Muscle of back (tissue), 11 donors: Measurements from ENCODE around the gene PSORS1C2. TPM values are rescaled to one million over a fixed set of nuclear protein-coding genes. Genes with fewer than 3 reads are reported as not detected.

Experiments
- DNase-seq, 3 donors: peaks; one replicate each; pipeline versions ENCODE4 v3.0.0 to v3.0.0-alpha.2; 2013
- polyA plus RNA-seq, 10 donors: library from polyadenylated mRNA; unstranded; fragments of 120-200 nt; gene quantifications; one replicate each; pipeline ENCODE4 v1.2.1, GENCODE V29; 2013; ENCODE audit not compliant: insufficient read length in 10 of 10

PSORS1C2 gene
- polyA plus RNA-seq, 10 donors: 0.14 to 0.27 (median 0.15) TPM; not detected in 7

DNA sequence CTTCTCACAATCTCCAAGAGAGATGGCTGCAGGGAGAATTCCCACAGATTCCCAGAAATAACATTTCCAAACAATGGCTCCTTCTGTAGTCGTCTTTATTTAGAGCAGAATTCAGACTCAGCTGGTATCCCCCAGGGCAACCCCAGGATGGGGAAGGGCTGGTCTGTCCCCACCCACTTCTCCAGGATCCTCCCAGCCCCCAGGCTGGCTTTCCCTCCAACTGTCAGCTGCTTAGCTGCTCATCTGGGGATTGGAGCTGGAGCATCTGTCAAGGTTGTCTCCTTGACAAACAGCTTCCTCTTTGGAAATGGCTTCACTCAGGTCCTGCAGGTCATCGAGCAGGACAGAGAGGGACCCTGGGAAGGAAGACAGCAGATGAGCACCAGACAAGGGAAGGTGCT is 3.5 kb upstream of the PSORS1C2 start:
- peak in 1 of 3 donors; percentile 75 for DNase-seq

DNA sequence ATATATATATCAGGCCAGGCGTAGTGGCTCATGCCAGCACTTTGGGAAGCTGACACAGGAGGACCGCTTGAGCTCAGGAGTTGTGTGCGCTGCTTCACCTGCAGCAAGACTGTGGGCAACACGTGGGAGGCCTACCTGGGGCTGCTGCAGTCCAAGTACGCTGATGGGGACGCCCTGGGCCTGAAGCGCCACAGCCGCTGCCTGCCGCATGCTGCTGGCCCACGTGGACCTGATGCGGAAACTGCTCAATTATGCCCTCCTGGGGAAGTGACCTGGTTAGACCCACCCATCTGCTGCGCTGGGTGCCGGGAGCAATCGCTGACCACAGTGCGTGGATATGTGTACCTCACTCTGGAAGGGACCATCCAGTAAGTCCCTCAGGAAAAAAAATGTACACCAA is 1.8 kb upstream of the PSORS1C2 start:
- DNase-seq: no peak

DNA sequence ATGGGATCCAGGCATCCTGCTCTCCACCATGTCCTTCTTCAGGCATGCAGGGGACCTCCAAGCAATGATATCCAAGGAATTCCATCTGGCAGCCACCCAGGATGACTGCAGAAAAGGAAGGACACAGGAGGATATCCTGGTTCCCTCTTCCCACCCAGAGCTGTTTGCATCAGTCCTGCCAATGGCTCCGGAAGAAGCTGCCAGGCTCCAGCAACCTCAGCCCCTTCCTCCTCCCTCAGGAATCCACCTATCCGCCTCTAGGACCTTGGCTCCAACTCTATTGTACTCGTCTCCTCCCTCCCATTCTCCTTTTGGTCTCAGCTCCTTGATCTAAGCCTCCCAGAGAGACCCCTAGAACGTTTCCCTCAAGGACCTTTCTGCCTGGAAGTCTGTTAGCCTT is 733 bp upstream of the PSORS1C2 start:
- peak in 1 of 3 donors; percentile 73 for DNase-seq

DNA sequence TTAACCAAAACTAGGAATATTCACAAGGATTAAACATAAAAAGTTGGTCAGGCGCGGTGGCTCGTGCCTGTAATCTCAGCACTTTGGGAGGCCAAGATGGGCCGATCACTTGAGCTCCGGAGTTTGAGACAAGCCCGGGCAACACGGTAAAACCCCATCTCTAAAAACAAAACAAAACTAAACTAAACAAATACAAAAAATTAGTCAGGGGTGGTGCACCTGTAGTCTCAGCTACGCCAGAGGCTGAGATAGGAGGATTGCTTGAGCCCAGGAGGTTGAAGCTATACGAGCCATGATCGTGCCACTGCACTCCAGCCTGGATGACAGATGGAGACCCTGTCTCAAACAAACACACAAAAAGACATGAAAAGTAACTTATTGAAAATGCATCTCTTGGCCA is 3.2 kb downstream of the PSORS1C2 start:
- DNase-seq: no peak

DNA sequence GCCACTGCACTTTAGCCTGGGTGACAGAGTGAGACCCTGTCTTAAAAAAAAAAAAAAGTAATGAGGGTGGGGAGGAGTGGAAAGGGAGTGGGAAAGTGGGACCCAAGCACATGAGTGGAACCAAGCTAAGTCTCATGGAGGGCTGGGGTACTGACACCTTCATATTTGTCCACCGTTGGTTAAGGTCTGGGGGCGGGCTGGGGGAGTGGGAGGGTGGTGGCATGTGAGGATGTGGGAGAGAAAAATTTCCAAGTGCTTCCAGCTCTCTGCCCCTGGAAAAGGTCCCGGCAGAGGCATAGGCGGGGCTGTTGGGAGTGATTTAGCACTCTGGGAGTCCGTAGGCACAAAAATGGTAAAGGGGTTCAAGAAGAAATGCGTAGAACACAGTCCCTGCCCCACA is 6.1 kb downstream of the PSORS1C2 start:
- no peak for DNase-seq

DNA sequence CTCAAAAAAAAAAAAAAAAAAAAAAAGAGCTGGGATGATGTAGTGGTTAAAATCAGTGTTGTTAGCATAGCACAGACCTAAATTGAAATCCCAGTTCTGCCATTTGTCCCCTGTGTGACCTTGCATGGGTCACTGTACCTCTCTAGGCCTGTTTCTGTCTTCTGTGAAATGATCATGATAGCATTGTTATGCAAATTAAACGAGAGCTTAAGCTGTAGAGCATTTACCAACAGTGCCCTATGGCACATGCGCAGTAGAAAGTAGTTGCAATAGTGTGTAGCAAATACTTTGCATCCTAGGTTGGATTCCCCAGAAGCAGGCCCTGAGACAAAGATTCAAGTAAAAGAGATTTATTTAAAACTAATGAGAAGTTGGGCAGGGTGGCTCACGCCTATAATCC is 7.3 kb downstream of the PSORS1C2 start:
- DNase-seq: no peak

DNA sequence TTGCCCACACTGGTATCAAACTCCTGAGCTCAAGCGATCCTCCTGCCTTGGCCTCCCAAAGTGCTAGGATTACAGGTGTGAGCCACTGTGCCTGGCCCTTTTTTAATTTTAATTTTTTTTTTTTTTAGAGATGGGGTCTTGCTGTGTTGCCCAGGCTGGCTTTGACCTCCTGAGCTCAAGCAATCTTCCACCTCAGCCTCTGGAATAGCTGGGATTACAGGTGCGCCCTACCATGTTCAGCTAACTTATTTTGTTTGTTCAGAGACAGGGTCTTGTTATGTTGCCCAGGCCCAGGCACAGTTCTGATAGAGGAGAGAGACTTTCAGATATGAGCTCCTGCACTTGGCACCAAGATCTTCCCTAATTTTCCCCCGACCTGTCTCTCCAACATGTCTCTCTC is 8.1 kb downstream of the PSORS1C2 start:
- no peak for DNase-seq

DNA sequence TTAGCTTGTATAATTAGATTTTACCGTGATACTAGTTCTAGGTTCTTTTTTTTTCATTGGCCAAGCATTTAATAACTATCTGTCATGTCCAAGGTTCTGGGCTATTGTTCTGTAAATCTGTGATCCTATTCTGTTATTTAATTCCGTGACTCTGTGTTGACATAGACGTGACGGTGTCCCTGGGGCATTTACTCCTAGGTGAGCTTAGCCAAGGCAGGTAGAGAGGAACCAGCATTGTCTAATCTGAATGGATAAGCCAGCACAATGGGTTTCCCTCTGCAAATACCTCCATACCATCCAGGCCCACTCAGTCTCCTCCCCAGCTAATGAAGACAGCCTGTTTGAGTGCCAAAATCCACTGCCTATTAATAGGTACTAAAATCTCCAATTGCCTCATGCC is 9.7 kb downstream of the PSORS1C2 start:
- DNase-seq: no peak

DNA sequence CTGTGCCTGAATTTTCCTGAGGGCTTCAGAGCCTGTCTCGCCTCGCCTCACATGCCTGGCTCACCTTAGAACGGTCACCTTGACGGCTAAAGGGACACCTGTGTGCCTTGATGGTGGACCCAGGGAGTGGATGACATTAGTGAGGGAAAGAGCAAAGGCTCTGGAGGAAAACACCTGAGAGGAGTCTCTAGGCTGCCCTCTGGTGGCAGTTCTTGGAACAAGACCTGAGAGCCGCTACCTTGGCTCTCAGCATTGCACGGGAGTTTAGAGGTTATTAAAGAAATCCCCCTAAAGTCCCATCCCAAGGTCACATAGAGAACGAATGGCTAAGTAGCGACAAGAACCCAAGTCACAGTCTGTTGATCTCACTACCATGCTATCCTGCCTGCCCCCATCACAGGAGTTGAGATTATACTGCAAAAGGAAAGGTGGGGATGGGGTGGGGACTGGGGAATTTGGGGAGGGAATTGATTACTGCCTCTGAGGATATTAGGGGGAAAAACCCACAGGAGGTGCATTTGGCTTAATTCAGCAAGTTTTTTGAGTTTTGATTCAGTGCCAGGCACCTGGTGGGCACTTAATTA is 10.7 kb downstream of the PSORS1C2 start:
- DNase-seq: peak in 1 of 3 donors; percentile 48

DNA sequence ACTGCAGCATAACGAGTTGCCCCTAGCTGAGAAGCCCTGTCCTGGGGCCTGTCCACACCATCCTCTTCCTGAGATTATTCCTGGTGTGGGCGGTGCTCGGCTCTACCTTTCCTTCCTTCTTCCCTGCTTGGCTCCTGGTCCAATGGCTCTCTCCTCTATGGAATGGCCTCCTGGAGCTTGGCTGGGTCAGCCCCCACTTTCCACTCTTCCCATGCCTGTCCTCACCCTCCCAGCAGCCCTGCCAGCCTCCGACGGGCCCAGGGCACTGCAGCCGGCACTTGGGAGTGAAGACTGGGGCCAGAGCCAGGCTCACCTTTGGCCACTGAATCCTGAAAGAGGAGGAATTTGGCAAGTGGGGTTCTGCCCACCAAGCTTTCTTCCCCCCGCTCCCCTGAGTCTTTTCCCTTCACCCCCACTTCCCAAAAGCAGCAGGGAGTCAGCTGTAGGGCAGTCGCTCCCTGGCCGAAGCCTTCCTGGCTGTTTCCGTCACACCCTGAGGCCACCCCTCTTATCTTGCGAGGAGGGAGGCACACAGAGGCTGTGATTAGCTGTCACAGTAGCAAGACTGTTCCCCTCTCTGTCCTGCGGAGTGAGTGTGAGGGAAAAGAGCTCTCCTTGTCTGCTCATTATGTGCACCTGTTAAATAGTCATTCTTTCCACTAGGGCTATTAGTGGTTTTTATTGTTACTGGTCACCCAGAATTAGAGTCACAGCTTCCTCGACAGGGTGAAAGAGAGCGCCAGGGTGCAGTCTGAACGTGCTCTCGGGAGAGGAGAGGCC is 12.3 kb downstream of the PSORS1C2 start:
- no peak for DNase-seq

DNA sequence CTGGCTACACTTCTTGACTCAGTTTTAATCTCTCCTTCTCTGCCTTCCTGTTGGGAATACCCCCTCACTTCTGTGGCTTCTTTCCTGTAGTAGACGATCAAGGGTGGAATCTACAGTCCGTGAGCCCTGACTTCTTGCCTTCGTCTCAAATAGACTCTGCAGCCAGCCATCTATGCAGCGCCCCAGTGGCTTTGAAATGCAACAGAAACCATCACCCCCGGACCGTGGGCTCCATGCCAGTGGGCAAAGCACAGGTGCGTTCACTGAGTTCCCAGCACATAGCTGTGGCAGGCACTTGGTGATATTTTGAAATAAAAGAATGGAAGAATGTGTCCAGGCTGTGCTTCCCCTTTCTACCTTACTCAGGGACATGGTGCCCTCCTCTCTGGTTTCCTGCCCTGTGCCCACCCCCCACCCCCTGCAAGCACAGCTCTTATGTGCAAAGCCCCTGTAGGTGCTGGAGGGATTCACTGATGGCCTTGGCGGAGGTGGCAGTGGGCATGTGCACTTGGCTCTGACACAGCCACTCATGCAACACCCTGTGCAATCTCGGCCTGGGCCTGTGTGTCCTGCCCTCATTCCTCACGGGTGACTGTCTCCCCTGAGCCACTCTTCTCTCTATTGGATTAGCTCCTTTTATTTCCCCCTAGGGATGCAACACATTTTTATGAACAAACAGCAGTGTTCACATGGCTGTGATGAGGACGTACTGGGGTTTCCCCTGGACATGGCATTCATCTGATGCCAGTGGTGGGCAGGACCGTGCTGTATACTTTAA is 13.1 kb downstream of the PSORS1C2 start:
- DNase-seq: no peak

DNA sequence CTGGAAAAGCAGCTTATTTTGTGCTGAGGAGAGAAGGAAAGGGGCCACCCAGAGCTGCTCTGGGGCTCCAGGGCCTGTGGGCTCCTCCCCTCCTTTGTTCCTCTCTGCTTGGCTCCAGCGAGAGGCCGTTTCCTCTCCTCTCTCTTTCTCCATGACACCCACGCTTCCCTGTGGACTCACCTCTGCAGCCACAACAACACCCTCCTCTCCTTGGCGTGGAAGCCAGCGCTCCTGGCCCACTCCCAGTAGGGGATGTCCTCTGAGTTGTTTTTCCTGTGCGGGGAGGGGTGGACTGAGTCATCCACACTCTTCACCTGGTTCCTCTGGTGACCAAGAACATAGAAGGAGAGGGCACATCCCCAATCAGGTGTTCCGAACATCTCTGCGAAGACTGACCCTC is 13.7 kb downstream of the PSORS1C2 start:
- DNase-seq: peak in 2 of 3 donors; percentile 51 to 79

DNA sequence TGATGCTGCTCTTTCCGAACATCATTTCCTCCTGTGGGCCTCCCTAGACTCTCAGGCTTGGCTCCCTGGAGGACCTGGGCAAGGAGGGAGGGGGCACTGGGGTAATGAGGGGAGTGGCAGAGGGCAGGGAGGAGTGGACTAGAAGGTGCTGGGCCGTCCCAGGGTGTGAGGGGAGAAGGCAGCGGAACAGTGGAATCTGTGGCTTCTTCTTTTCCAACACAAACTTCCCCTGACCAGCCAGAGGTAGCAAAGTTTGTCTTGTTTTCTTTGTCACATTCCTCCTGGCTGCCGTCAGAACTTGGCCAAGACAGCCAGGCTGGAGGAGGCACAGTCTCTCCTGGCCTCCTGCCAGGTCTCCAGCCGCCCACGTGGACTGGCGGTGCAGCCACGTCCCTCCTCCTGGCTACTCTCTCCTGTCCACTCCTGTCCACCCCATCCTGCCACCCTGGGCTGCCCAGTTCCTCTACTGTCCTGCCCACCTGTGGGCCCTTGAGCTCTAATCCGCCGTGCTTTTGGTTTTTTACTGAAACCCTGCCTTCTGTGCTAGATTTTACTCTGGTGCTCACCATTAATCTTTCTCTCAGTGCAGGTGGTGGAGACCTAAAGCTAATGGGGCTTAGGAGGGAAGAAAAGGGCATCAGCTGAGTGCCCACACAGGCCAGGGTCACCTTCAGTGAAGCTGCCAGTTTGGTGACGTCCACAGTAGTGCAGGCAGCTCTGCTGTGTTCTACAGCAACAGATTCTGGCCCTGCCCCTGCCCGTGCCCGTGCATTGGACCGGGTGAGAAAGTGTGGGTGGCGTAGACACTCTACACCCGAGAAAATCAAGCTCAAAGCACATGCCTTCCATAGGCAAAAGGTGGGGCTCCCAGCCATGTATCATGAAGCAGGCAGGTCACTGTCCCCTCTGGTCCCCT is 15.8 kb downstream of the PSORS1C2 start:
- DNase-seq: peak; percentile 34 to 74 (median 69)

DNA sequence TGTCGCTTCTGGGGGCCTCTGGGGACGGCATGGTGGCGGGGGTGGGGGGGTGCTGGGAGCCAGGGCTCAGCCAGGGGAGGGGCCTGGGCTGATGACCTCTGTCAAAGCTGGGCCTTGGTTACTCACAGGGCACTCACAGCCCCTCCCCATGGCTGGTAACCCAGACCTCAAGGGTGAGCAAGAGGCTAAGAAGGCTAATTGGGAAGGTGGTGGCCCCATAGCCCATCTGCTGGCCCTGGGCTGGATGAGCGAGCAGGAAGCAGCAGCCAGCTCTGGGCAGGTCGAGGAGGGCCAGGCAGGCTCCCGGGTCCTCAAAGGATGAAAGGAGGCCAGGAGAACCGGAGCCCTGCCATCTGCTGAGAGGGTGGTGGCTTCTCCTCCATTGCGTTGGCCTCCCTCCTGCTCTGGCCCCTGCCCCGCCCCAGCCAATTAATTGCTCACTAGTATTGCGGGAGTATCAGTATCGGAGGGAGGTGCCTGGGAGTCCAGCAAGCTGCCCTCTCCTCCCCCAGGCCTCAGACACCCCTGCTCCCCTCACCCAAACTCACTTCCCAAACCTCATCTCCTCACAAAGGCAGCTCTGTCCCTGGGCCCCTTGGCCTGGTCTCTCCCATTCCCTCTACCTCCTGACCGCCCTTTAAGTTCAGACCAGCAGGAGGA is 17.6 kb downstream of the PSORS1C2 start:
- no peak for DNase-seq

DNA sequence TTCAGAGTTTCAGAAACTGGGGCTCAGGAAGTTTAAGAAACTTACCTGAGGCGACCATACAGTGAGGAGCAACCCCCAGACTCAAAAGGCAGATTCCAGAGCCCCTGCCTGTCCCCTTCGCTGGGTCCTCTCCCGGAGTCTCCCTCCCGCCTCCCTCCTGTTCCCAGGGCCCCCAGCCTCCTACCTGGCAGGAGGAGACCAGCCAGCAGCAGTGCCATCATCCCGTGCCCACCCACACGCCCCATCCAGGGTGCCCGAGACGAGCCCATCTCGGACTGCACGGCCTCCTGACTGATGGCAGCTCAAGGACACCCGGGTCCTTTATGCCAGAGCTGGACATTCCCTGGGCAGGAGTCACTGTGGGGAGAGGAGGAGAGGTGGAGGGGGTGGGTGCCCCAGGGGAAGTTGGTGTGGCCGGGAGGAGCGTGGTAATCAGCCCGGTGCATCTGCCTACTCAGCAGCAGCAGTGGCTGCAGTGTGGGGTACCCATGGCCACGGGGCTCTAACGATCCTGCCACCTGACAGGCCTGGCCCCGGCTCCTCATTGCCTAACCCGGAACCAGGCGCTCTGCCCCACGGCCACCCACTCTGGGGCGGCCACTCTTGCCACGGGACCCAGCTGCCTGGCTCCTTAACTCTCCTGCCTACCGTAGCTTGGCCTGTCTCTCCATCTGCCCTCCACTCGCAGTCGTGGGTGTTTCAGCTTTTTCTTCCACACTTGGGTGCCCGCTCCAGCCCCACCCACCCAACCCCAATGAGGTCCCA is 18.5 kb downstream of the PSORS1C2 start, which contains the start of gene CDSN:
Gene CDSN (minus strand): TSS at position 296 of the 765 bp plus-strand sequence. CDS start 27 bp downstream, at position 269.
- no peak for DNase-seq

DNA sequence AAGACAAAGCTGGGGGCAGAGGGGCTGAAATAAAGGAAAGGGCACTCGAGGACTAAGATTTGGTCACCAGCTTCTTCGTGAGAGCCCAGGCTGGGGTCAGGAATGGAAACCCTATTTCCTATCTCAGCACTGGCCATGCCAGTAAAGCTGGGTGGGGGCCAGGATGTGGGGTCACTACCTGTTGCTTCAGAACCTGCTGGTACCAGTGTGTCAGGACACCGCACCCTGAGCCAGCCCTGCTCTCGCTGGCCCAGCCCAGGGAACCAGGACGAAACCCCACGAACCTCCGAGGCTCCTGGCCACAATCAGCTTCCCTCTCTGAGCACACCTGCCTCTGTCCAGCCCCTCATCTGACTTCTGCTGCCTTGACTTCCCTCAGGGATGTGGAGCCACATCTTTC is 20.7 kb downstream of the PSORS1C2 start:
- no peak for DNase-seq

DNA sequence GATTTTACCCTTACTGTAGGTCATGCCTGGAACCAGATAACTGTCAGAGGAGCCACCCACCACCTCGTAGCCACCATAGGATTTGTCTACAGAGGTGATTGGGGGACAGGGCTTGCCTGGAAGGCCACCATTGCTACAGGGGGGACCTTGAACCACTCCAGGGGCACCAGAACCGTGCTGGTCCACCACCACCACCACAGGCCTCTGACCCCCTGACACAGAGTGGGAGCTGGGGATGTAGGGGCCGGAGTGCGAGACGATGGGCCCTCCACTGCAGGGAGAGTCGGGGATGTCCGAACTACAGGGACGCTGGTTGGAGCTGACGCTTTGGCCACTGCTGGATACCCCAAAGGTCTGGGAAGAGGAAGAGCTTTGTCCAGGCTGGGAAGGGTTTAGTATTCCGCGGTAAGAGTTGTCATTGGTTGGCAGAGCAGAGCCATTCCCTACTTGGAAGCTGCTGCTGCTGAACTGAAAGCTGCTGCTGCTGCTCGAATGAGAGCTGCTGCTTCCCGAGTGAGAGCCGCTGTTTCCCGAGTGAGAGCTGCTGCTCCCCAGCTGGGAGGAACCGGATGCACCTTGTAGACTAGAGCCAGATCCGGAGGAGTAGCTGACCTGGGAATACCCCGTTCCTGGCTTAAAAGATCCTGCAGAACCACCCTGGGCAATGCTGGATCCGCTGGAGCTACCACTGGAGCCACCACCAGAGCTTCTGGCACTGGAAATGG is 22.0 kb downstream of the PSORS1C2 start:
- peak in 1 of 3 donors; percentile 60 for DNase-seq

DNA sequence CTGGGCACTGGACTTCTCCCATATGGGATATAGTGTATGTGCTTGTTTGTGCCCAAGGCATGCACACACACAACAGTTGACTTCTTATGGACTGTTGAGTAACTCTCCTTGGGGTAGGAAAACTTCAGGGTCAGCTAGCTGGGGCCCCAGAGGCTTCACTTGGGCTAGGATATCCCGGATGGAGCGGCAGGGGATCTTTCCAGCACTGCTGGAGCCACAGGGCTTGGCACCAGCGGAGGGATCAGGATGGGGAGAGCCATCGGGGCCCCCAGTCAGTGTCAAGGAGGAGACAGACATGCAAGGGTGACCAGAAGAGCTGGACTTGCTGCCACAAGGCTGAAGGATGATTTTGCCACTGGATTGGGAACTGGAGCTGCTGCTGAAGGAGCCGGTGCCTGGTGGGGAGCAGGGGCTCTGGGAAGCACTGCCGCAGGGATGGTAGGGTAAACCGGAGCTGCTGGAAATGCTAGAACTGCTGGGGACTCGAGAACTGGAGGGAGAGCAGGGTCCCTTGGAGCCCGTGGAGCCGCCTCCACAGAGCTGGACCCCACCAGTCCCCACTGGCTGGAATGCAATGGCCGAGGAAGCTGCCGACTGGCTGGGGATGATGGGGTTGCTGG is 22.8 kb downstream of the PSORS1C2 start:
- no peak for DNase-seq
